Measurements from ENCODE around the gene SCAMP4. TPM values are rescaled to one million over a fixed set of nuclear protein-coding genes. Genes with fewer than 3 reads are reported as not detected.

Gene SCAMP4
- total RNA-seq, 1 donor from 2014 or later = 65.0 TPM

- ATAC-seq (no peak), DNase-seq (no peak)
- Histone ChIP-seq H3K27ac (no peak overlapping the region), H3K9me3 (no peaks in the 10 kb centered on the region), H3K27me3 (ENCODE audit: low read depth) (no peaks in the 10 kb centered on the region), H3K4me3 (no peak overlapping the region), H3K36me3 (peaks cover 58% of the 10 kb centered on the region), H3K4me1 (no peaks in the 10 kb centered on the region)
- intact Hi-C loops (cut with DNase I) = no loop called here
- TF ChIP-seq, protein P1, sequence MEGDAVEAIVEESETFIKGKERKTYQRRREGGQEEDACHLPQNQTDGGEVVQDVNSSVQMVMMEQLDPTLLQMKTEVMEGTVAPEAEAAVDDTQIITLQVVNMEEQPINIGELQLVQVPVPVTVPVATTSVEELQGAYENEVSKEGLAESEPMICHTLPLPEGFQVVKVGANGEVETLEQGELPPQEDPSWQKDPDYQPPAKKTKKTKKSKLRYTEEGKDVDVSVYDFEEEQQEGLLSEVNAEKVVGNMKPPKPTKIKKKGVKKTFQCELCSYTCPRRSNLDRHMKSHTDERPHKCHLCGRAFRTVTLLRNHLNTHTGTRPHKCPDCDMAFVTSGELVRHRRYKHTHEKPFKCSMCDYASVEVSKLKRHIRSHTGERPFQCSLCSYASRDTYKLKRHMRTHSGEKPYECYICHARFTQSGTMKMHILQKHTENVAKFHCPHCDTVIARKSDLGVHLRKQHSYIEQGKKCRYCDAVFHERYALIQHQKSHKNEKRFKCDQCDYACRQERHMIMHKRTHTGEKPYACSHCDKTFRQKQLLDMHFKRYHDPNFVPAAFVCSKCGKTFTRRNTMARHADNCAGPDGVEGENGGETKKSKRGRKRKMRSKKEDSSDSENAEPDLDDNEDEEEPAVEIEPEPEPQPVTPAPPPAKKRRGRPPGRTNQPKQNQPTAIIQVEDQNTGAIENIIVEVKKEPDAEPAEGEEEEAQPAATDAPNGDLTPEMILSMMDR (IDR thresholded peaks at IDR 0.05) = no peak
These were observed 13.8 kb downstream of the SCAMP4 start for GRCh38 chr19:1918975-1919374.

GRCh38 chr19:1920644-1921043, 15.4 kb downstream of the SCAMP4 start:
- DNase-seq (no peak), ATAC-seq (no peak)
- no peaks in the 10 kb centered on the region for H3K27me3 ChIP-seq (ENCODE audit: low read depth)
- H3K4me3 ChIP-seq = no peak overlapping the region
- no peak overlapping the region for H3K27ac ChIP-seq
- intact Hi-C loops (cut with DNase I) = no loop called here
- peaks cover 60% of the 10 kb centered on the region for H3K36me3 ChIP-seq
- no peaks in the 10 kb centered on the region for H3K4me1 ChIP-seq
- TF ChIP-seq, protein P1 (IDR thresholded peaks at IDR 0.05) = no peak
- no peaks in the 10 kb centered on the region for H3K9me3 ChIP-seq

GRCh38 chr19:1921326-1921725, 16.1 kb downstream of the SCAMP4 start:
- DNase-seq (no peak), ATAC-seq (no peak)
- intact Hi-C loops (cut with DNase I) = no loop called here
- Histone ChIP-seq H3K4me1 (no peaks in the 10 kb centered on the region), H3K27ac (no peak overlapping the region), H3K4me3 (no peak overlapping the region), H3K36me3 (peaks cover 60% of the 10 kb centered on the region), H3K27me3 (ENCODE audit: low read depth) (no peaks in the 10 kb centered on the region), H3K9me3 (no peaks in the 10 kb centered on the region)
- TF ChIP-seq, protein P1 (IDR thresholded peaks at IDR 0.05) = no peak

DNA sequence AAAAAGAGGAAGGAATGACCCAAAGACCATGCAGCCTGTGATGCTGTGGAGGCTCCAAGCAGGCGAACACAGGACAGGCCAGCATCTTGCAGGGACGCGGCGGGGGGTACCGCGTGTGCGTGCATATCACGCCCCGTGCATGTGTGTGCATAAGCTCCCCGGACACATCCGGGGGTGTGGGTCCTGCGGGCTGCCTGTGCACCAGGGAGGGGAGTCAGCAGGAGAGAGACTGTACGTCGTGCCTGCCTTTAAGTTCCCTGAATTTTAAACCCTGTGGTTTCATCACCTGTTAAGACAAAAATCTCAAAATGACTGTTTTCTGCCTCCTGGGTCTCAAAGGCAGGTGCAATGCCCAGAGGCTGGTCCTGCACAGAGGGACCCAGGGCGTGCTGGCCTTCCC, 16.6 kb downstream of the SCAMP4 start:
- intact Hi-C loops (cut with DNase I) = no loop called here
- H3K36me3 ChIP-seq = peaks cover 57% of the 10 kb centered on the region
- DNase-seq = no peak

DNA sequence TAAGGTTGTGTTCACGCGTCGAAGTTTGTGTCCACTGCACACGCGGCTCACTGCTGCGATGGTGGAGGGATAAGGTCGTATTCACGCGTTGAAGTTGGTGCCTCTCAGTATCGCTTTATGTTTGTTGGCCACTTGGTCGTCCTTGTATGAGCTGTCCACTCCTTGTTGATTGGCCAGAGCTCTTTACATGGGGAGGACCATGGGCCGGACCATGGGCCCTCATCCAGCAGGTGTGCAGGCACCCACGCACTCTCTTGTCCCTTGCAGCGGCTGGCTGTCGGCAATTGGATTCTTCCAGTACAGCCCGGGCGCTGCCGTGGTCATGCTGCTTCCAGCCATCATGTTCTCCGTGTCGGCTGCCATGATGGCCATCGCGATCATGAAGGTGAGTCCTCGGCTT, 17.6 kb downstream of the SCAMP4 start:
- no peak for ATAC-seq

More for the DNA sequence above, 16.6 kb downstream of the SCAMP4 start:
- TF ChIP-seq, protein P1 (IDR thresholded peaks at IDR 0.05) = no peak
- ATAC-seq = no peak
- H3K4me3 ChIP-seq = no peak overlapping the region
- H3K9me3 ChIP-seq = no peaks in the 10 kb centered on the region
- no peaks in the 10 kb centered on the region for H3K4me1 ChIP-seq
- no peak overlapping the region for H3K27ac ChIP-seq
- no peaks in the 10 kb centered on the region for H3K27me3 ChIP-seq (ENCODE audit: low read depth)

More for the DNA sequence above, 17.6 kb downstream of the SCAMP4 start:
- no peak for DNase-seq
- H3K9me3 ChIP-seq = no peaks in the 10 kb centered on the region
- H3K27me3 ChIP-seq (ENCODE audit: low read depth) = no peaks in the 10 kb centered on the region
- H3K27ac ChIP-seq = no peak overlapping the region
- intact Hi-C loops (cut with DNase I) = no loop called here
- no peak overlapping the region for H3K4me3 ChIP-seq
- H3K4me1 ChIP-seq = no peaks in the 10 kb centered on the region
- TF ChIP-seq, protein P1 (IDR thresholded peaks at IDR 0.05) = no peak
- peaks cover 50% of the 10 kb centered on the region for H3K36me3 ChIP-seq
